GM18498 (cell line): Measurements from ENCODE around the gene ISCA2.
"Not testable (repeated sequence)": the region's sequence is repeated elsewhere in the genome, so short reads cannot be mapped to it uniquely, and the experiment has no call there.

ENCODE experiments used
- ATAC-seq: cut with Tn5 transposase; IDR thresholded peaks from one replicate; pipeline ENCODE4 v1.9.1; 2021; ENCODE audit warnings: mild to moderate bottlenecking, moderate library complexity; ENCODE audit not compliant: unreplicated experiment

Gene ISCA2

GRCh38 chr14:74493343-74494261, at the start of gene ISCA2:
Gene ISCA2, plus strand, starts transcription at chr14:74493765. Its CDS starts 10 bp downstream, at chr14:74493775.
- peak; percentile 88 for ATAC-seq

GRCh38 chr14:74444866-74445265, 48.7 kb upstream of the ISCA2 start:
- no peak for ATAC-seq

- ATAC-seq, result not testable (repeated sequence)
These were observed 39.2 kb upstream of the ISCA2 start for GRCh38 chr14:74454397-74454796.

- ATAC-seq, result no peak
These were observed 36.6 kb upstream of the ISCA2 start for GRCh38 chr14:74456684-74457564.

GRCh38 chr14:74457565-74457895, 36.0 kb upstream of the ISCA2 start:
- ATAC-seq, result no peak

- no peak for ATAC-seq
These were observed 34.1 kb upstream of the ISCA2 start for GRCh38 chr14:74459289-74459946.

GRCh38 chr14:74459976-74460375, 33.6 kb upstream of the ISCA2 start:
- no peak for ATAC-seq

- no peak for ATAC-seq
These were observed 30.6 kb upstream of the ISCA2 start for GRCh38 chr14:74462993-74463392.

- no peak for ATAC-seq
These were observed 29.9 kb upstream of the ISCA2 start for GRCh38 chr14:74463697-74464096.

- no peak for ATAC-seq
These were observed 28.8 kb upstream of the ISCA2 start for GRCh38 chr14:74464785-74465184.

- no peak for ATAC-seq
These were observed 28.2 kb upstream of the ISCA2 start for GRCh38 chr14:74465335-74465734.

- no peak for ATAC-seq
These were observed 25.1 kb upstream of the ISCA2 start for GRCh38 chr14:74468513-74468912.

GRCh38 chr14:74469548-74470518, 23.7 kb upstream of the ISCA2 start:
- ATAC-seq, result no peak

GRCh38 chr14:74472601-74473000, 21.0 kb upstream of the ISCA2 start:
- no peak for ATAC-seq

- ATAC-seq, result no peak
These were observed 19.2 kb upstream of the ISCA2 start for GRCh38 chr14:74474376-74474775.

GRCh38 chr14:74475678-74476077, 17.9 kb upstream of the ISCA2 start:
- no peak for ATAC-seq

GRCh38 chr14:74476107-74476506, 17.5 kb upstream of the ISCA2 start:
- no peak for ATAC-seq

- ATAC-seq, result no peak
These were observed 17.0 kb upstream of the ISCA2 start for GRCh38 chr14:74476607-74477006.

GRCh38 chr14:74478996-74479635, 14.4 kb upstream of the ISCA2 start:
- no peak for ATAC-seq

GRCh38 chr14:74480046-74480445, 13.5 kb upstream of the ISCA2 start:
- no peak for ATAC-seq
